HL-60 (cell line): ENCODE measurements around the gene UNC13D.

Experiments
- DNase-seq, 2 experiments: peaks; one replicate each; pipeline ENCODE4 v3.0.0-alpha.2; 2010 to 2020; ENCODE audit warnings: low read depth in 1 of 2, low spot score in 1 of 2
- H3K27ac ChIP-seq: fragments of 250-450 bp; sonication (Bioruptor Pico); replicated peaks from 2 replicates; pipeline ENCODE4 v1.5.1; 2020; ENCODE audit warnings: mild to moderate bottlenecking, moderate library complexity
- H3K27me3 ChIP-seq: fragments of 250-450 bp; sonication (Bioruptor Pico); 2 replicates; pipeline ENCODE4 v1.5.1; 2021; ENCODE audit warnings: mild to moderate bottlenecking, moderate library complexity; ENCODE audit not compliant: insufficient read depth, poor library complexity, severe bottlenecking
- H3K4me3 ChIP-seq: replicated peaks from 2 replicates; pipeline ENCODE4 v1.5.1; 2011; ENCODE audit warnings: mild to moderate bottlenecking, control low read depth, low read length; ENCODE audit not compliant: insufficient read depth
- GABPA ChIP-seq: IDR thresholded peaks from 2 replicates; pipeline ENCODE4 v1.6.1; 2012; ENCODE audit warnings: low read depth
- POLR2AphosphoS5 ChIP-seq: IDR thresholded peaks from 2 replicates; pipeline ENCODE4 v1.6.1; 2012; ENCODE audit warnings: low read depth
- REST ChIP-seq: IDR thresholded peaks from 2 replicates; pipeline ENCODE4 v1.6.1; 2012; ENCODE audit warnings: low read depth; ENCODE audit not compliant: insufficient replicate concordance
- SPI1 ChIP-seq: IDR thresholded peaks from 2 replicates; pipeline ENCODE4 v1.6.1; 2012; ENCODE audit warnings: low read depth, mild to moderate bottlenecking, borderline replicate concordance
- TF ChIP-seq, protein P1 (sequence below): IDR thresholded peaks from one replicate; pipeline ENCODE4 v1.5.1; 2011; ENCODE audit warnings: low read length, control low read depth, inconsistent platforms; ENCODE audit not compliant: insufficient read depth

UNC13D gene

GRCh38 chr17:75837899-75838298, 6.3 kb downstream of the UNC13D start:
- no peak for TF ChIP-seq GABPA
- TF ChIP-seq POLR2AphosphoS5, result no peak
- TF ChIP-seq SPI1, result no peak
- TF ChIP-seq, protein P1, sequence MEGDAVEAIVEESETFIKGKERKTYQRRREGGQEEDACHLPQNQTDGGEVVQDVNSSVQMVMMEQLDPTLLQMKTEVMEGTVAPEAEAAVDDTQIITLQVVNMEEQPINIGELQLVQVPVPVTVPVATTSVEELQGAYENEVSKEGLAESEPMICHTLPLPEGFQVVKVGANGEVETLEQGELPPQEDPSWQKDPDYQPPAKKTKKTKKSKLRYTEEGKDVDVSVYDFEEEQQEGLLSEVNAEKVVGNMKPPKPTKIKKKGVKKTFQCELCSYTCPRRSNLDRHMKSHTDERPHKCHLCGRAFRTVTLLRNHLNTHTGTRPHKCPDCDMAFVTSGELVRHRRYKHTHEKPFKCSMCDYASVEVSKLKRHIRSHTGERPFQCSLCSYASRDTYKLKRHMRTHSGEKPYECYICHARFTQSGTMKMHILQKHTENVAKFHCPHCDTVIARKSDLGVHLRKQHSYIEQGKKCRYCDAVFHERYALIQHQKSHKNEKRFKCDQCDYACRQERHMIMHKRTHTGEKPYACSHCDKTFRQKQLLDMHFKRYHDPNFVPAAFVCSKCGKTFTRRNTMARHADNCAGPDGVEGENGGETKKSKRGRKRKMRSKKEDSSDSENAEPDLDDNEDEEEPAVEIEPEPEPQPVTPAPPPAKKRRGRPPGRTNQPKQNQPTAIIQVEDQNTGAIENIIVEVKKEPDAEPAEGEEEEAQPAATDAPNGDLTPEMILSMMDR, result no peak
- no peak for TF ChIP-seq REST
- no peaks in the 10 kb centered on the region for H3K27me3 ChIP-seq
- H3K4me3 ChIP-seq, result no peak overlapping the region
- no peak overlapping the region for H3K27ac ChIP-seq
- DNase-seq, result no peak

- H3K27ac ChIP-seq, result no peak overlapping the region
- no peak; the same call in 1 of the 2 replicates for TF ChIP-seq POLR2AphosphoS5
- TF ChIP-seq SPI1, result no peak
- TF ChIP-seq, protein P1, result no peak
- TF ChIP-seq GABPA, result no peak
- TF ChIP-seq REST, result no peak
- no peak for DNase-seq
These were observed 7.6 kb downstream of the UNC13D start for GRCh38 chr17:75836605-75837004.

GRCh38 chr17:75835654-75835987, 8.6 kb downstream of the UNC13D start:
- Histone ChIP-seq H3K27ac (no peak overlapping the region), H3K27me3 (no peaks in the 10 kb centered on the region), H3K4me3 (no peak overlapping the region)
- no peak for DNase-seq
- TF ChIP-seq REST, result no peak
- no peak for TF ChIP-seq SPI1
- no peak for TF ChIP-seq GABPA
- TF ChIP-seq, protein P1, result no peak
- TF ChIP-seq POLR2AphosphoS5, result no peak

More at GRCh38 chr17:75836605-75837004, 7.6 kb downstream of the UNC13D start:
- Histone ChIP-seq H3K27me3 (no peaks in the 10 kb centered on the region), H3K4me3 (no peak overlapping the region)
